Liver (tissue), 9 donors: ENCODE results near the gene GMDS. TPM values are rescaled to one million over a fixed set of nuclear protein-coding genes. Genes with fewer than 3 reads are reported as not detected.

Experiments used
- DNase-seq: peaks from one replicate; pipeline ENCODE4 v3.0.0-alpha.2; 2017; ENCODE audit warnings: low spot score
- H3K27ac ChIP-seq, 2 donors: one replicate each; pipeline ENCODE4 v1.7.0; 2013; ENCODE audit warnings: inconsistent platforms in 2 of 2, low read length in 2 of 2, control low read depth in 1 of 2, low read depth in 1 of 2, mild to moderate bottlenecking in 1 of 2
- H3K27me3 ChIP-seq, 4 donors: one replicate each; pipeline versions ENCODE4 v1.6.1 to v1.7.0; 2013; ENCODE audit warnings: low read length in 3 of 4, inconsistent platforms in 1 of 4, mild to moderate bottlenecking in 1 of 4, moderate library complexity in 1 of 4; ENCODE audit not compliant: control insufficient read depth in 4 of 4, insufficient read depth in 4 of 4
- H3K36me3 ChIP-seq, 4 donors: one replicate each; pipeline versions ENCODE4 v1.6.1 to v1.7.0; 2013; ENCODE audit warnings: low read length in 3 of 4, mild to moderate bottlenecking in 3 of 4, low read depth in 1 of 4, moderate library complexity in 1 of 4; ENCODE audit not compliant: control insufficient read depth in 4 of 4, insufficient read depth in 3 of 4
- H3K4me1 ChIP-seq, 4 donors: one replicate each; pipeline versions ENCODE4 v1.6.1 to v1.7.0; 2013; ENCODE audit warnings: low read length in 3 of 4, mild to moderate bottlenecking in 3 of 4, moderate library complexity in 1 of 4; ENCODE audit not compliant: control insufficient read depth in 4 of 4, insufficient read depth in 4 of 4
- H3K4me3 ChIP-seq, 3 donors: one replicate each; pipeline versions ENCODE4 v1.6.1 to v1.7.0; 2013; ENCODE audit warnings: low read length in 3 of 3, control low read depth in 1 of 3, low read depth in 1 of 3, mild to moderate bottlenecking in 1 of 3
- H3K9ac ChIP-seq, 2 donors: one replicate each; pipeline ENCODE4 v1.7.0; 2013; ENCODE audit warnings: low read length in 2 of 2, mild to moderate bottlenecking in 2 of 2, moderate library complexity in 2 of 2, control low read depth in 1 of 2, low read depth in 1 of 2
- H3K9me3 ChIP-seq, 4 donors: one replicate each; pipeline versions ENCODE4 v1.6.1 to v1.7.0; 2013; ENCODE audit warnings: low read length in 3 of 4; ENCODE audit not compliant: control insufficient read depth in 4 of 4
- EGR1 ChIP-seq, 2 donors: IDR thresholded peaks; 2 replicates each; pipeline ENCODE4 v1.6.1; 2016 to 2018; ENCODE audit warnings: antibody characterized with exemption in 2 of 2, low read depth in 2 of 2
- FOXA1 ChIP-seq: IDR thresholded peaks from 2 replicates; pipeline ENCODE4 v1.6.1; 2016; ENCODE audit warnings: antibody characterized with exemption
- FOXA2 ChIP-seq: IDR thresholded peaks from 2 replicates; pipeline ENCODE4 v1.6.1; 2016; ENCODE audit warnings: antibody characterized with exemption
- GABPA ChIP-seq, 2 donors: IDR thresholded peaks in 1 of 2; conservative IDR thresholded peaks in 1 of 2; 2 replicates each; pipeline ENCODE4 v1.6.1; 2016; ENCODE audit warnings: antibody characterized with exemption in 2 of 2, mild to moderate bottlenecking in 1 of 2, moderate library complexity in 1 of 2
- HNF4A ChIP-seq, 2 donors: conservative IDR thresholded peaks; 2 replicates each; pipeline ENCODE4 v1.6.1; 2016; ENCODE audit warnings: antibody characterized with exemption in 2 of 2, mild to moderate bottlenecking in 2 of 2
- HNF4G ChIP-seq: IDR thresholded peaks from 2 replicates; pipeline ENCODE4 v1.6.1; 2016; ENCODE audit warnings: antibody characterized with exemption
- JUND ChIP-seq, 2 donors: IDR thresholded peaks; 2 replicates each; pipeline ENCODE4 v1.6.1; 2016; ENCODE audit warnings: antibody characterized with exemption in 2 of 2
- MAX ChIP-seq: IDR thresholded peaks from 2 replicates; pipeline ENCODE4 v1.6.1; 2016; ENCODE audit warnings: antibody characterized with exemption
- NR2F2 ChIP-seq: IDR thresholded peaks from 2 replicates; pipeline ENCODE4 v1.6.1; 2016; ENCODE audit warnings: antibody characterized with exemption
- RAD21 ChIP-seq, 2 donors: IDR thresholded peaks; 2 replicates each; pipeline ENCODE4 v1.6.1; 2016; ENCODE audit warnings: antibody characterized with exemption in 2 of 2, mild to moderate bottlenecking in 2 of 2
- REST ChIP-seq: IDR thresholded peaks from 2 replicates; pipeline ENCODE4 v1.6.1; 2016; ENCODE audit warnings: antibody characterized with exemption, mild to moderate bottlenecking
- RXRA ChIP-seq, 2 donors: IDR thresholded peaks; 2 replicates each; pipeline ENCODE4 v1.6.1; 2017 to 2018; ENCODE audit warnings: antibody characterized with exemption in 2 of 2, mild to moderate bottlenecking in 1 of 2
- SP1 ChIP-seq: IDR thresholded peaks from 2 replicates; pipeline ENCODE4 v1.6.1; 2018; ENCODE audit warnings: antibody characterized with exemption, mild to moderate bottlenecking
- TAF1 ChIP-seq: conservative IDR thresholded peaks from 2 replicates; pipeline ENCODE4 v1.6.1; 2016; ENCODE audit warnings: antibody characterized with exemption, mild to moderate bottlenecking
- YY1 ChIP-seq: IDR thresholded peaks from 2 replicates; pipeline ENCODE4 v1.6.1; 2016; ENCODE audit warnings: antibody characterized with exemption, mild to moderate bottlenecking
- WGBS: extraction: QIAGEN DNeasy Blood & Tissue Kit; methylation state at CpG from one replicate; pipeline ENCODE4 v1.1.7; 2013; 5-methylcytosine and 5-hydroxymethylcytosine counted together
- polyA plus RNA-seq, 2 donors: library from polyadenylated mRNA; stranded (reverse) in 1 of 2; unstranded in 1 of 2; fragments of 200-250 nt in 1 of 2; fragments of >200 nt in 1 of 2; fragmentation: Nextera tagmentation in 1 of 2; extraction: Ambion mirVana in 1 of 2; gene quantifications; one replicate each; pipeline versions ENCODE4 v1.2.1 to v1.2.3, GENCODE V29; 2013 to 2015
- total RNA-seq, 2 donors: library from RNA; depleted of rRNA; stranded (reverse); fragments of >200 nt; gene quantifications; one replicate each; pipeline ENCODE4 v1.2.3, GENCODE V29; 2014
- TF ChIP-seq, protein P1 (sequence below): IDR thresholded peaks from 2 replicates; pipeline ENCODE4 v1.6.1; 2016; ENCODE audit warnings: antibody characterized with exemption
- TF ChIP-seq, protein P2 (sequence below): fragments of 150-350 bp; IDR thresholded peaks from 2 replicates; pipeline ENCODE4 v1.5.1; 2017; ENCODE audit warnings: improper control_type of control experiment, low read depth, low read length; ENCODE audit not compliant: missing input control
- TF ChIP-seq, protein P3 (sequence below): IDR thresholded peaks from 2 replicates; pipeline ENCODE4 v1.6.1; 2016; ENCODE audit warnings: antibody characterized with exemption
- donor health status: healthy.
- donor health status: healthy.
- donor health status: healthy.
- donor health status: healthy.
- donor health status: healthy.

GMDS gene
- total and polyA plus RNA-seq, 4 donors = 3.5 to 15.6 (median 13.0) TPM

- H3K27ac ChIP-seq = no peak overlapping the region
- H3K36me3 ChIP-seq = no peaks in the 10 kb centered on the region
- no peaks in the 10 kb centered on the region for H3K9me3 ChIP-seq
- DNase-seq = no peak
- no peak for TF ChIP-seq HNF4A (conservative IDR thresholded peaks at IDR 0.05)
- TF ChIP-seq, protein P1, sequence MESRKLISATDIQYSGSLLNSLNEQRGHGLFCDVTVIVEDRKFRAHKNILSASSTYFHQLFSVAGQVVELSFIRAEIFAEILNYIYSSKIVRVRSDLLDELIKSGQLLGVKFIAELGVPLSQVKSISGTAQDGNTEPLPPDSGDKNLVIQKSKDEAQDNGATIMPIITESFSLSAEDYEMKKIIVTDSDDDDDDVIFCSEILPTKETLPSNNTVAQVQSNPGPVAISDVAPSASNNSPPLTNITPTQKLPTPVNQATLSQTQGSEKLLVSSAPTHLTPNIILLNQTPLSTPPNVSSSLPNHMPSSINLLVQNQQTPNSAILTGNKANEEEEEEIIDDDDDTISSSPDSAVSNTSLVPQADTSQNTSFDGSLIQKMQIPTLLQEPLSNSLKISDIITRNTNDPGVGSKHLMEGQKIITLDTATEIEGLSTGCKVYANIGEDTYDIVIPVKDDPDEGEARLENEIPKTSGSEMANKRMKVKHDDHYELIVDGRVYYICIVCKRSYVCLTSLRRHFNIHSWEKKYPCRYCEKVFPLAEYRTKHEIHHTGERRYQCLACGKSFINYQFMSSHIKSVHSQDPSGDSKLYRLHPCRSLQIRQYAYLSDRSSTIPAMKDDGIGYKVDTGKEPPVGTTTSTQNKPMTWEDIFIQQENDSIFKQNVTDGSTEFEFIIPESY = no peak
- no peak for TF ChIP-seq TAF1
- TF ChIP-seq, protein P2, sequence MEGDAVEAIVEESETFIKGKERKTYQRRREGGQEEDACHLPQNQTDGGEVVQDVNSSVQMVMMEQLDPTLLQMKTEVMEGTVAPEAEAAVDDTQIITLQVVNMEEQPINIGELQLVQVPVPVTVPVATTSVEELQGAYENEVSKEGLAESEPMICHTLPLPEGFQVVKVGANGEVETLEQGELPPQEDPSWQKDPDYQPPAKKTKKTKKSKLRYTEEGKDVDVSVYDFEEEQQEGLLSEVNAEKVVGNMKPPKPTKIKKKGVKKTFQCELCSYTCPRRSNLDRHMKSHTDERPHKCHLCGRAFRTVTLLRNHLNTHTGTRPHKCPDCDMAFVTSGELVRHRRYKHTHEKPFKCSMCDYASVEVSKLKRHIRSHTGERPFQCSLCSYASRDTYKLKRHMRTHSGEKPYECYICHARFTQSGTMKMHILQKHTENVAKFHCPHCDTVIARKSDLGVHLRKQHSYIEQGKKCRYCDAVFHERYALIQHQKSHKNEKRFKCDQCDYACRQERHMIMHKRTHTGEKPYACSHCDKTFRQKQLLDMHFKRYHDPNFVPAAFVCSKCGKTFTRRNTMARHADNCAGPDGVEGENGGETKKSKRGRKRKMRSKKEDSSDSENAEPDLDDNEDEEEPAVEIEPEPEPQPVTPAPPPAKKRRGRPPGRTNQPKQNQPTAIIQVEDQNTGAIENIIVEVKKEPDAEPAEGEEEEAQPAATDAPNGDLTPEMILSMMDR = no peak
- TF ChIP-seq, protein P3, sequence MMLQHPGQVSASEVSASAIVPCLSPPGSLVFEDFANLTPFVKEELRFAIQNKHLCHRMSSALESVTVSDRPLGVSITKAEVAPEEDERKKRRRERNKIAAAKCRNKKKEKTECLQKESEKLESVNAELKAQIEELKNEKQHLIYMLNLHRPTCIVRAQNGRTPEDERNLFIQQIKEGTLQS = no peak
- TF ChIP-seq REST = no peak
- no peak for TF ChIP-seq JUND (IDR thresholded peaks at IDR 0.05)
- no peak for TF ChIP-seq RXRA (IDR thresholded peaks at IDR 0.05)
- TF ChIP-seq EGR1 (IDR thresholded peaks at IDR 0.05; ENCODE audit: low read depth in 2 of 2) = no peak
- TF ChIP-seq NR2F2 = no peak
- no peak for TF ChIP-seq RAD21 (IDR thresholded peaks at IDR 0.05)
- TF ChIP-seq MAX = no peak
- TF ChIP-seq SP1 = no peak
- no peak for TF ChIP-seq YY1
- no peak for TF ChIP-seq HNF4G
- no peak overlapping the region for H3K9ac ChIP-seq
- H3K4me1 ChIP-seq = no peaks in the 10 kb centered on the region
- no peak overlapping the region for H3K4me3 ChIP-seq
- WGBS = 100% methylated on average over 1 of the region's 1 CpG
- H3K27me3 ChIP-seq = no peaks in the 10 kb centered on the region
These were observed 61.7 kb downstream of the GMDS start for GRCh38 chr6:2183752-2184151.

GRCh38 chr6:2183246-2183645 is 62.2 kb downstream of the GMDS start:
- H3K27me3 ChIP-seq = no peaks in the 10 kb centered on the region
- DNase-seq = no peak
- H3K4me1 ChIP-seq = no peaks in the 10 kb centered on the region
- H3K9ac ChIP-seq = no peak overlapping the region
- H3K27ac ChIP-seq = no peak overlapping the region
- peaks cover 0 to 1% (median 0%) of the 10 kb centered on the region in 4 donors for H3K9me3 ChIP-seq
- no peaks in the 10 kb centered on the region for H3K36me3 ChIP-seq
- H3K4me3 ChIP-seq = no peak overlapping the region
- TF ChIP-seq REST = no peak
- TF ChIP-seq, protein P2 = no peak
- TF ChIP-seq MAX = no peak
- TF ChIP-seq FOXA1 = no peak
- TF ChIP-seq JUND (IDR thresholded peaks at IDR 0.05) = no peak
- TF ChIP-seq EGR1 (IDR thresholded peaks at IDR 0.05; ENCODE audit: low read depth in 2 of 2) = no peak
- TF ChIP-seq FOXA2 = no peak
- no peak for TF ChIP-seq NR2F2
- TF ChIP-seq SP1 = no peak
- no peak for TF ChIP-seq GABPA (IDR thresholded peaks at IDR 0.05 in 1 of 2, conservative IDR thresholded peaks at IDR 0.05 in 1 of 2)
